ENCODE data around the gene CCDC154. TPM values are rescaled to one million over a fixed set of nuclear protein-coding genes. Genes with fewer than 3 reads are reported as not detected.

CCDC154 gene
- total and polyA plus RNA-seq, 2 donors (not counting 3 experiments of a cell fraction or from before 2014, with no cell fraction given), result 0.65 to 0.75 TPM

- no peak overlapping the region for H3K27ac ChIP-seq (ENCODE audit: insufficient read depth, low read depth, low read length)
- no peaks in the 10 kb centered on the region for H3K36me3 ChIP-seq (ENCODE audit: control insufficient read depth in 2 of 2, extremely low read depth in 1 of 2, insufficient read depth in 2 of 2, low read length in 2 of 2)
- no peaks in the 10 kb centered on the region for H3K9me1 ChIP-seq (replicated peaks; ENCODE audit: control insufficient read depth, extremely low read depth, insufficient read depth, low read length)
- no peak overlapping the region for H2AFZ ChIP-seq (ENCODE audit: low read depth, low read length)
- DNase-seq (ENCODE audit: low read depth, low spot score), result no peak
- H3K27me3 ChIP-seq (ENCODE audit: control insufficient read depth in 2 of 2, insufficient read depth in 2 of 2, low read length in 2 of 2), result no peaks in the 10 kb centered on the region
- BruUV-seq (replicated peaks), result no TSS peak
- ChIA-PET CTCF (no interaction called here), POLR2A (no interaction called here)
- no peak for FAIRE-seq
- H3K4me1 ChIP-seq (ENCODE audit: control insufficient read depth, extremely low read depth, insufficient read depth, low read length), result peaks cover 5% of the 10 kb centered on the region
- no peaks in the 10 kb centered on the region for H4K20me1 ChIP-seq (replicated peaks; ENCODE audit: control insufficient read depth, extremely low read depth, insufficient read depth, low read length)
- H3K9me3 ChIP-seq (replicated peaks; ENCODE audit: control insufficient read depth, insufficient read depth, low read length), result no peaks in the 10 kb centered on the region
- TF ChIP-seq POLR2A (IDR thresholded peaks at IDR 0.05; ENCODE audit: low read depth, low read length) (no peak), MYC (IDR thresholded peaks at IDR 0.05; ENCODE audit: low read depth, low read length) (no peak), CTCF (IDR thresholded peaks at IDR 0.05; ENCODE audit: extremely low read depth in 1 of 2, insufficient read depth in 1 of 2, low read depth in 1 of 2, low read length in 2 of 2) (no peak), JUN (IDR thresholded peaks at IDR 0.05; ENCODE audit: borderline replicate concordance, insufficient read depth, insufficient read length, low read depth) (no peak), POLR2AphosphoS5 (IDR thresholded peaks at IDR 0.05; ENCODE audit: insufficient read depth, low read depth, low read length) (no peak), GATA2 (IDR thresholded peaks at IDR 0.05; ENCODE audit: insufficient read depth, insufficient read length, low read depth, low read length) (no peak), MAX (IDR thresholded peaks at IDR 0.05; ENCODE audit: insufficient read depth, insufficient read length) (no peak), EZH2 (IDR thresholded peaks at IDR 0.05; ENCODE audit: borderline replicate concordance, low read depth, low read length, severe bottlenecking) (no peak), FOS (IDR thresholded peaks at IDR 0.05; ENCODE audit: borderline replicate concordance, insufficient read depth, low read length) (no peak)
- H3K79me2 ChIP-seq (ENCODE audit: control insufficient read depth, insufficient read depth, low read length), result peaks cover 10% of the 10 kb centered on the region
- no peak overlapping the region for H3K4me2 ChIP-seq (ENCODE audit: insufficient read depth, low read length)
- no peak overlapping the region for H3K4me3 ChIP-seq (replicated peaks in 1 of 3; ENCODE audit: insufficient read depth in 1 of 3, low read depth in 1 of 3, low read length in 3 of 3)
- H3K9ac ChIP-seq (replicated peaks; ENCODE audit: extremely low read depth, insufficient read depth, low read length), result no peak overlapping the region
- intact Hi-C loops (cut with micrococcal nuclease), result no loop called here
- dilution Hi-C loops (cut with MboI; ENCODE audit: extremely low pct_ligation_motif_present, low sequenced_read_pairs), result no loop called here
These were observed 32.7 kb upstream of the CCDC154 start for GRCh38 chr16:1477033-1477432.

Data from endothelial cell of umbilical vein (primary cell).